Thyroid gland (tissue), 4 donors: ENCODE data around the gene NUP93. TPM values are rescaled to one million over a fixed set of nuclear protein-coding genes. Genes with fewer than 3 reads are reported as not detected.

Source experiments
- DNase-seq, 2 donors: peaks; one replicate each; pipeline ENCODE4 v3.0.0-alpha.2; 2019
- H3K27ac ChIP-seq, 3 donors: fragments of 200-600 bp; sonication (generic); 1 replicate in 2 of 3; 2 replicates in 1 of 3; pipeline ENCODE4 v1.5.1; 2016 to 2019; ENCODE audit warnings: mild to moderate bottlenecking in 1 of 3, moderate library complexity in 1 of 3
- H3K27me3 ChIP-seq: fragments of 200-600 bp; sonication (generic); one replicate; pipeline ENCODE4 v1.5.1; 2019
- H3K36me3 ChIP-seq, 2 donors: fragments of 200-600 bp; sonication (generic); one replicate each; pipeline ENCODE4 v1.5.1; 2016 to 2019
- H3K4me1 ChIP-seq, 2 donors: fragments of 200-600 bp; sonication (generic); one replicate each; pipeline ENCODE4 v1.5.1; 2017 to 2019
- H3K4me3 ChIP-seq, 3 donors: fragments of 200-600 bp; sonication (generic); replicated peaks in 1 of 3; 1 replicate in 2 of 3; 2 replicates in 1 of 3; pipeline ENCODE4 v1.5.1; 2016; ENCODE audit warnings: mild to moderate bottlenecking in 1 of 3
- H3K9me3 ChIP-seq: fragments of 200-600 bp; sonication (generic); one replicate; pipeline ENCODE4 v1.5.1; 2017
- CTCF ChIP-seq, 6 experiments: fragments of 200-600 bp in 3 of 6; fragments of 450-650 bp in 3 of 6; sonication (generic) in 3 of 6; IDR thresholded peaks; one replicate each; pipeline ENCODE4 v1.5.1; 2016 to 2019; ENCODE audit warnings: antibody characterized with exemption in 6 of 6, mild to moderate bottlenecking in 2 of 6, inconsistent platforms in 1 of 6, moderate library complexity in 1 of 6
- POLR2A ChIP-seq, 2 donors: fragments of 450-650 bp; IDR thresholded peaks; one replicate each; pipeline ENCODE4 v1.6.1; 2017; ENCODE audit warnings: antibody characterized with exemption in 2 of 2, mild to moderate bottlenecking in 2 of 2, moderate library complexity in 1 of 2
- WGBS, 2 donors: methylation state at CpG; one replicate each; pipeline ENCODE4 v1.1.5; 2017; 5-methylcytosine and 5-hydroxymethylcytosine counted together
- intact Hi-C: fragments of 100-400 bp; cut with DNase I; formaldehyde crosslinking; loops from one replicate; pipeline ENCODE4 v1.15.1; 2023
- total RNA-seq, 4 donors: library from RNA; depleted of rRNA; stranded (reverse); fragments of >200 nt; gene quantifications; one replicate each; pipeline ENCODE4 v1.2.3, GENCODE V29; 2016

The NUP93 gene
- total RNA-seq, 4 donors from 2014 or later: 70.1 to 150 (median 97.4) TPM

DNA sequence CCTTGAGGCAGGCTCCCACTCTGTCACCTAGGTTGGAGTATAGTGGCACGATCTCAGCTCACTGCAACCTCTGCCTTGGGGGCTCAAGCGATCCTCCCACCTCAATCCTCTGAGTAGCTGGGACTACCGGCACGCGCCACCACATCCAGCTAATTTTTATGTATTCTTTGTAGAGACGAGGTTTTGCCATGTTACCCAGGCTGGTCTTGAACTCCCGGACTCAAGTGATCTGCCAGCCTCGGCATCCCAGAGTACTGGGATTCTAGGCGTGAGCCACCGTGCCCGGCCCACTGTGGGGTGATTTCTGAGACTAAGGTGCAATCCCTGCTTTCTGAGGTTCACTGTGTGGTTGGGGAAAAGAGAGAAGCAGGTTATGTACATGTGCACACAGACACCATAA lies 123.0 kb downstream of the NUP93 start:
- no peaks in the 10 kb centered on the region for H3K27me3 ChIP-seq
- H3K9me3 ChIP-seq: no peaks in the 10 kb centered on the region
- H3K4me1 ChIP-seq: peaks cover 33 to 45% of the 10 kb centered on the region in 2 donors
- TF ChIP-seq CTCF (IDR thresholded peaks at IDR 0.05) (no peak), POLR2A (IDR thresholded peaks at IDR 0.05) (no peak)
- H3K27ac ChIP-seq: no peak overlapping the region
- H3K4me3 ChIP-seq: no peak overlapping the region
- H3K36me3 ChIP-seq: no peaks in the 10 kb centered on the region
- WGBS, 2 donors: 95 to 96% methylated on average over 11 of the region's 11 CpGs
- intact Hi-C loops: no loop called here
- no peak for DNase-seq

DNA sequence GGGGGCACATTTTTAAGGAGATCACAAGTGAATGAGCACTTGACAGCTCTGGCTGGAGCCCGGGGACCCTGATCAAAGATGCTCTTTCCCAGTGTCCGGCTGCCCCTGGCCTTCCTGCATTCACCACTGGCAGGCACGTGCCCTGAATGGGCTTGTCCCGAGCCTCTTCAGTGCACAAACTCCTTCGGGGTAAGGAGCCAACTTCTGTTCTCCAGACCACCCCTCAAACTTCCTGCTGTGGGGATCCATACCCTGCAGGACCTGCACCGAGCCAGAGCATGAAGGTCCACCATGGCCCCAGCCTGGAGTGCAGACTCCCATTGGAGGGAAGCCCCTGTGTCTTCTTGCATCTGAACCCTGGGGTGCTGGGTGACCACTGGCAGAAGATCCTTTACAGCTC lies 125.3 kb downstream of the NUP93 start:
- H3K27me3 ChIP-seq: no peaks in the 10 kb centered on the region
- no peak overlapping the region for H3K4me3 ChIP-seq
- H3K9me3 ChIP-seq: no peaks in the 10 kb centered on the region
- H3K27ac ChIP-seq: no peak overlapping the region
- H3K4me1 ChIP-seq: peaks cover 13 to 22% of the 10 kb centered on the region in 2 donors
- TF ChIP-seq CTCF (IDR thresholded peaks at IDR 0.05) (no peak), POLR2A (IDR thresholded peaks at IDR 0.05) (no peak)
- 83 to 92% methylated on average over 5 to 6 of the region's 6 CpGs for WGBS, 2 donors
- DNase-seq: no peak
- intact Hi-C loops: no loop called here
- no peaks in the 10 kb centered on the region for H3K36me3 ChIP-seq

GRCh38 chr16:56855946-56856345 lies 126.0 kb downstream of the NUP93 start:
- Histone ChIP-seq H3K4me3 (no peak overlapping the region), H3K9me3 (no peaks in the 10 kb centered on the region), H3K36me3 (no peaks in the 10 kb centered on the region), H3K27ac (no peak overlapping the region), H3K4me1 (peaks cover 5 to 15% of the 10 kb centered on the region in 2 donors), H3K27me3 (no peaks in the 10 kb centered on the region)
- intact Hi-C loops: no loop called here
- TF ChIP-seq CTCF (IDR thresholded peaks at IDR 0.05): no peak
- TF ChIP-seq POLR2A (IDR thresholded peaks at IDR 0.05): no peak
- no peak for DNase-seq
- 81 to 89% methylated on average over 4 of the region's 4 CpGs for WGBS, 2 donors

GRCh38 chr16:56856876-56857447 lies 127.0 kb downstream of the NUP93 start:
- Histone ChIP-seq H3K27ac (no peak overlapping the region), H3K36me3 (no peaks in the 10 kb centered on the region), H3K4me3 (no peak overlapping the region), H3K9me3 (no peaks in the 10 kb centered on the region), H3K27me3 (no peaks in the 10 kb centered on the region), H3K4me1 (peaks cover 0 to 5% of the 10 kb centered on the region in 2 donors)
- TF ChIP-seq POLR2A (IDR thresholded peaks at IDR 0.05) (no peak), CTCF (IDR thresholded peaks at IDR 0.05) (no peak)
- 68 to 72% methylated on average over 6 of the region's 6 CpGs for WGBS, 2 donors
- DNase-seq: no peak
- intact Hi-C loops: no loop called here

DNA sequence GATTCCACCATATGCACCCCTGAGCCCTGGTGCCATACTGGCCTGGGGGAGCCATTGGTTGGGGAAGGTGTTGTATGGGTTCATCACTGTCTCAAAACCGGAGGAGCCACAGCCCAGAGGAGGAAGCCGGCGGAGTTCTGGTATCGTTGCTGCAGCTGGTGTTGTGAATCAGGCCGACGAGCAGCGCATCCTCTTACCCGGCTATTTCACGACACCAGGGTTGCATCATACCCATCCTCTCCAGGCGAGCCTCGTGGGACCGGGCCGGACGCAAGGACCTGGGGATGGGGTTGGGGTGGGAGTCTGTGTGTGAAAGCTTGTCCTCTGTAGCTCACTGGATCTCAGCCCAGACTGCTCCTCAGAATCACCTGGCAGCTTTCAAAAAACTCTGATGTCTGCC lies 128.4 kb downstream of the NUP93 start:
- H3K9me3 ChIP-seq: no peaks in the 10 kb centered on the region
- H3K27me3 ChIP-seq: no peaks in the 10 kb centered on the region
- H3K4me1 ChIP-seq: no peaks in the 10 kb centered on the region
- TF ChIP-seq POLR2A (IDR thresholded peaks at IDR 0.05) (no peak), CTCF (IDR thresholded peaks at IDR 0.05) (no peak)
- no peak overlapping the region for H3K4me3 ChIP-seq
- intact Hi-C loops: no loop called here
- WGBS, 2 donors: 82 to 85% methylated on average over 14 of the region's 14 CpGs
- no peaks in the 10 kb centered on the region for H3K36me3 ChIP-seq
- DNase-seq: no peak
- H3K27ac ChIP-seq: no peak overlapping the region
